IMR-90 (cell line): Measurements from ENCODE around the gene PPP1R14B. TPM values are rescaled to one million over a fixed set of nuclear protein-coding genes. Genes with fewer than 3 reads are reported as not detected.

Source experiments
- BHLHE40 ChIP-seq: fragments of 150-350 bp; IDR thresholded peaks from 2 replicates; pipeline ENCODE4 v1.6.1; 2016; ENCODE audit warnings: mild to moderate bottlenecking, low read depth, low read length
- CHD1 ChIP-seq: IDR thresholded peaks from 2 replicates; pipeline ENCODE4 v1.6.1; 2012; ENCODE audit warnings: low read depth, low read length, improper control_type of control experiment
- CTCF ChIP-seq: conservative IDR thresholded peaks from 2 replicates; pipeline ENCODE4 v1.5.1; 2012; ENCODE audit warnings: mild to moderate bottlenecking, low read depth, low read length, improper control_type of control experiment
- FOS ChIP-seq: fragments of 150-350 bp; IDR thresholded peaks from 2 replicates; pipeline ENCODE4 v1.6.1; 2016; ENCODE audit warnings: low read depth, low read length
- MAZ ChIP-seq: IDR thresholded peaks from 2 replicates; pipeline ENCODE4 v1.6.1; 2012; ENCODE audit warnings: low read depth, mild to moderate bottlenecking, low read length, improper control_type of control experiment, moderate library complexity, borderline replicate concordance
- POLR2A ChIP-seq: IDR thresholded peaks from 2 replicates; pipeline ENCODE4 v1.6.1; 2012; ENCODE audit warnings: mild to moderate bottlenecking, low read depth, low read length
- RAD21 ChIP-seq: IDR thresholded peaks from 2 replicates; pipeline ENCODE4 v1.6.1; 2012; ENCODE audit warnings: low read length, improper control_type of control experiment
- RCOR1 ChIP-seq: IDR thresholded peaks from 2 replicates; pipeline ENCODE4 v1.6.1; 2012; ENCODE audit warnings: mild to moderate bottlenecking, low read length, improper control_type of control experiment; ENCODE audit not compliant: insufficient replicate concordance
- polyA plus RNA-seq, 3 experiments: library from polyadenylated mRNA; depleted of rRNA; stranded (reverse); fragments of >200 nt; gene quantifications; 2 replicates each; pipeline ENCODE4 v1.2.3, GENCODE V29; 2012; ENCODE audit warnings: low replicate concordance in 1 of 3
- total RNA-seq: library from RNA; depleted of rRNA; stranded (reverse); fragments of >200 nt; gene quantifications from 2 replicates; pipeline ENCODE4 v1.2.3, GENCODE V29; 2012

Gene PPP1R14B
- total and polyA plus RNA-seq, 2 of the 4 experiments (the other 2 are of a cell fraction) = 176 to 257 TPM

- no peak for TF ChIP-seq CTCF
- TF ChIP-seq RAD21 = no peak
- TF ChIP-seq RCOR1 = no peak
- TF ChIP-seq POLR2A = no peak
- TF ChIP-seq CHD1 = no peak
- no peak for TF ChIP-seq MAZ
- TF ChIP-seq FOS = no peak
- no peak for TF ChIP-seq BHLHE40
These were observed 3.8 kb upstream of the PPP1R14B start (continued) for GRCh38 chr11:64250415-64251015.
